Suprapubic skin (tissue), 4 donors: ENCODE measurements around the gene FLT4.

Source experiments
- CTCF ChIP-seq, 2 donors: fragments of 200-600 bp in 1 of 2; fragments of 450-650 bp in 1 of 2; sonication (generic) in 1 of 2; IDR thresholded peaks; one replicate each; pipeline ENCODE4 v1.5.1; 2016 to 2019; ENCODE audit warnings: antibody characterized with exemption in 2 of 2, mild to moderate bottlenecking in 1 of 2, moderate library complexity in 1 of 2
- EP300 ChIP-seq: sonication (generic); formaldehyde crosslinking; IDR thresholded peaks from one replicate; pipeline ENCODE4 v1.6.1; 2017; ENCODE audit warnings: antibody characterized with exemption
- POLR2A ChIP-seq, 2 donors: fragments of 450-650 bp; IDR thresholded peaks; one replicate each; pipeline ENCODE4 v1.6.1; 2017; ENCODE audit warnings: antibody characterized with exemption in 2 of 2, mild to moderate bottlenecking in 2 of 2, moderate library complexity in 2 of 2
- POLR2AphosphoS5 ChIP-seq, 3 donors: sonication (generic); formaldehyde crosslinking; IDR thresholded peaks; one replicate each; pipeline ENCODE4 v1.6.1; 2017; ENCODE audit warnings: antibody characterized with exemption in 3 of 3

- no peak for TF ChIP-seq CTCF (IDR thresholded peaks at IDR 0.05)
- no peak for TF ChIP-seq EP300
- no peak for TF ChIP-seq POLR2A (IDR thresholded peaks at IDR 0.05)
- TF ChIP-seq POLR2AphosphoS5 (IDR thresholded peaks at IDR 0.05): no peak
Measured at GRCh38 chr5:180637962-180638680, 11.3 kb downstream of the FLT4 start.
